SJSA1 (cell line): ENCODE results near the gene CBR1. TPM values are rescaled to one million over a fixed set of nuclear protein-coding genes. Genes with fewer than 3 reads are reported as not detected.

ENCODE experiments used
- DNase-seq, 2 experiments: peaks; one replicate each; pipeline ENCODE4 v3.0.0-alpha.2; 2015 to 2020; ENCODE audit warnings: low spot score in 2 of 2, low read depth in 1 of 2
- H3K27ac ChIP-seq: fragments of 250-450 bp; sonication (Bioruptor Pico); 2 replicates; pipeline ENCODE4 v1.5.1; 2020; ENCODE audit warnings: mild to moderate bottlenecking, moderate library complexity
- H3K27me3 ChIP-seq: fragments of 250-450 bp; sonication (Bioruptor Pico); replicated peaks from 2 replicates; pipeline ENCODE4 v1.5.1; 2020; ENCODE audit warnings: mild to moderate bottlenecking, moderate library complexity
- H3K36me3 ChIP-seq: fragments of 250-450 bp; sonication (Bioruptor Pico); 2 replicates; pipeline ENCODE4 v1.5.1; 2020; ENCODE audit warnings: mild to moderate bottlenecking
- H3K4me1 ChIP-seq: fragments of 250-450 bp; sonication (Bioruptor Pico); replicated peaks from 2 replicates; pipeline ENCODE4 v1.6.1; 2021; ENCODE audit warnings: mild to moderate bottlenecking
- H3K4me3 ChIP-seq: fragments of 250-450 bp; sonication (Bioruptor Pico); 2 replicates; pipeline ENCODE4 v1.5.1; 2020; ENCODE audit warnings: mild to moderate bottlenecking
- H3K9me3 ChIP-seq: fragments of 250-450 bp; sonication (Bioruptor Pico); replicated peaks from 2 replicates; pipeline ENCODE4 v1.5.1; 2020; ENCODE audit warnings: mild to moderate bottlenecking
- total RNA-seq: library from RNA; depleted of rRNA; stranded (reverse); fragments of >200 nt; shearing (Covaris generic); gene quantifications from 2 replicates; pipeline ENCODE4 v1.2.3, GENCODE V29; 2014

CBR1 gene
- total RNA-seq, 1 experiment from 2014 or later = 105 TPM

GRCh38 chr21:36038701-36039497 is 30.9 kb upstream of the CBR1 start:
- Histone ChIP-seq H3K4me3 (no peak overlapping the region), H3K36me3 (peaks cover 63% of the 10 kb centered on the region), H3K9me3 (no peaks in the 10 kb centered on the region), H3K4me1 (no peaks in the 10 kb centered on the region), H3K27me3 (no peaks in the 10 kb centered on the region), H3K27ac (no peak overlapping the region)
- no peak for DNase-seq

- H3K4me3 ChIP-seq = no peak overlapping the region
- no peaks in the 10 kb centered on the region for H3K9me3 ChIP-seq
- peaks cover 71% of the 10 kb centered on the region for H3K36me3 ChIP-seq
Observed at GRCh38 chr21:36039861-36040260, 30.0 kb upstream of the CBR1 start.

GRCh38 chr21:36040389-36040788 is 29.4 kb upstream of the CBR1 start:
- no peak overlapping the region for H3K4me3 ChIP-seq
- no peaks in the 10 kb centered on the region for H3K27me3 ChIP-seq
- peaks cover 71% of the 10 kb centered on the region for H3K36me3 ChIP-seq
- DNase-seq = no peak
- H3K9me3 ChIP-seq = no peaks in the 10 kb centered on the region
- H3K4me1 ChIP-seq = no peaks in the 10 kb centered on the region
- H3K27ac ChIP-seq = no peak overlapping the region

More at GRCh38 chr21:36039861-36040260, 30.0 kb upstream of the CBR1 start:
- H3K4me1 ChIP-seq = no peaks in the 10 kb centered on the region
- no peak for DNase-seq
- no peaks in the 10 kb centered on the region for H3K27me3 ChIP-seq
- no peak overlapping the region for H3K27ac ChIP-seq

- no peak overlapping the region for H3K4me3 ChIP-seq
- no peaks in the 10 kb centered on the region for H3K27me3 ChIP-seq
- no peak for DNase-seq
- no peaks in the 10 kb centered on the region for H3K9me3 ChIP-seq
- no peaks in the 10 kb centered on the region for H3K4me1 ChIP-seq
- H3K36me3 ChIP-seq = peaks cover 75% of the 10 kb centered on the region
- no peak overlapping the region for H3K27ac ChIP-seq
Observed at GRCh38 chr21:36041910-36042309, 27.9 kb upstream of the CBR1 start.

GRCh38 chr21:36044056-36044455 is 25.8 kb upstream of the CBR1 start:
- Histone ChIP-seq H3K4me1 (no peaks in the 10 kb centered on the region), H3K27me3 (no peaks in the 10 kb centered on the region), H3K36me3 (peaks cover 68% of the 10 kb centered on the region), H3K4me3 (no peak overlapping the region), H3K27ac (no peak overlapping the region), H3K9me3 (no peaks in the 10 kb centered on the region)
- no peak for DNase-seq

GRCh38 chr21:36045993-36046392 is 23.8 kb upstream of the CBR1 start:
- Histone ChIP-seq H3K9me3 (no peaks in the 10 kb centered on the region), H3K27ac (no peak overlapping the region), H3K4me3 (no peak overlapping the region), H3K4me1 (no peaks in the 10 kb centered on the region), H3K36me3 (peaks cover 74% of the 10 kb centered on the region), H3K27me3 (no peaks in the 10 kb centered on the region)
- no peak for DNase-seq

GRCh38 chr21:36047139-36047538 is 22.7 kb upstream of the CBR1 start:
- no peak overlapping the region for H3K4me3 ChIP-seq
- H3K27me3 ChIP-seq = no peaks in the 10 kb centered on the region
- no peak overlapping the region for H3K27ac ChIP-seq
- H3K36me3 ChIP-seq = peaks cover 75% of the 10 kb centered on the region
- H3K9me3 ChIP-seq = no peaks in the 10 kb centered on the region
- no peaks in the 10 kb centered on the region for H3K4me1 ChIP-seq
- no peak for DNase-seq

GRCh38 chr21:36048357-36048756 is 21.5 kb upstream of the CBR1 start:
- H3K9me3 ChIP-seq = no peaks in the 10 kb centered on the region
- H3K4me3 ChIP-seq = no peak overlapping the region
- H3K36me3 ChIP-seq = peaks cover 77% of the 10 kb centered on the region
- no peaks in the 10 kb centered on the region for H3K4me1 ChIP-seq
- no peak for DNase-seq
- H3K27me3 ChIP-seq = no peaks in the 10 kb centered on the region
- no peak overlapping the region for H3K27ac ChIP-seq

GRCh38 chr21:36052860-36053714 is 16.7 kb upstream of the CBR1 start:
- H3K36me3 ChIP-seq = peaks cover 79% of the 10 kb centered on the region
- no peak overlapping the region for H3K27ac ChIP-seq
- no peaks in the 10 kb centered on the region for H3K9me3 ChIP-seq
- no peaks in the 10 kb centered on the region for H3K4me1 ChIP-seq
- no peak for DNase-seq
- H3K27me3 ChIP-seq = no peaks in the 10 kb centered on the region
- H3K4me3 ChIP-seq = no peak overlapping the region

- Histone ChIP-seq H3K9me3 (no peaks in the 10 kb centered on the region), H3K36me3 (peaks cover 81% of the 10 kb centered on the region), H3K27ac (no peak overlapping the region), H3K4me3 (no peak overlapping the region), H3K4me1 (no peaks in the 10 kb centered on the region), H3K27me3 (no peaks in the 10 kb centered on the region)
- DNase-seq = no peak
Observed at GRCh38 chr21:36053715-36054062, 16.1 kb upstream of the CBR1 start.

GRCh38 chr21:36055551-36055950 is 14.3 kb upstream of the CBR1 start:
- peaks cover 6% of the 10 kb centered on the region; the same call in 1 of the 2 replicates for H3K4me1 ChIP-seq
- H3K9me3 ChIP-seq = no peaks in the 10 kb centered on the region
- no peak overlapping the region for H3K27ac ChIP-seq
- no peak overlapping the region for H3K4me3 ChIP-seq
- no peak for DNase-seq
- H3K27me3 ChIP-seq = no peaks in the 10 kb centered on the region
- H3K36me3 ChIP-seq = peaks cover 66% of the 10 kb centered on the region

- H3K4me1 ChIP-seq = peaks cover 12% of the 10 kb centered on the region; the same call in 1 of the 2 replicates
- peak overlapping the region; percentile 59 for H3K4me3 ChIP-seq
- peak in 1 of 2 experiments; percentile 57 for DNase-seq
- H3K36me3 ChIP-seq = peaks cover 41% of the 10 kb centered on the region
- H3K27me3 ChIP-seq = no peaks in the 10 kb centered on the region
- peak overlapping the region; percentile 81 for H3K27ac ChIP-seq
- H3K9me3 ChIP-seq = no peaks in the 10 kb centered on the region
Observed at GRCh38 chr21:36059823-36060158, 10.0 kb upstream of the CBR1 start.

- peaks cover 36% of the 10 kb centered on the region for H3K36me3 ChIP-seq
- peaks cover 12% of the 10 kb centered on the region; the same call in 1 of the 2 replicates for H3K4me1 ChIP-seq
- H3K27me3 ChIP-seq = no peaks in the 10 kb centered on the region
- peak; percentile 94 to 97 for DNase-seq
- peak within 1 kb of the TSS; percentile 81 for H3K27ac ChIP-seq
- H3K9me3 ChIP-seq = no peaks in the 10 kb centered on the region
- peak within 1 kb of the TSS; percentile 59 for H3K4me3 ChIP-seq
Observed at GRCh38 chr21:36060159-36060921, 9.5 kb upstream of the CBR1 start, which contains the start of gene SETD4. Gene SETD4, minus strand, starts transcription at chr21:36060526. Its CDS starts 1,638 bp downstream, at chr21:36058888.
